ENCODE data around the gene TDP1.
"Not testable (repeated sequence)": the region's sequence is repeated elsewhere in the genome, so short reads cannot be mapped to it uniquely, and the experiment has no call there.

Gene TDP1

DNA sequence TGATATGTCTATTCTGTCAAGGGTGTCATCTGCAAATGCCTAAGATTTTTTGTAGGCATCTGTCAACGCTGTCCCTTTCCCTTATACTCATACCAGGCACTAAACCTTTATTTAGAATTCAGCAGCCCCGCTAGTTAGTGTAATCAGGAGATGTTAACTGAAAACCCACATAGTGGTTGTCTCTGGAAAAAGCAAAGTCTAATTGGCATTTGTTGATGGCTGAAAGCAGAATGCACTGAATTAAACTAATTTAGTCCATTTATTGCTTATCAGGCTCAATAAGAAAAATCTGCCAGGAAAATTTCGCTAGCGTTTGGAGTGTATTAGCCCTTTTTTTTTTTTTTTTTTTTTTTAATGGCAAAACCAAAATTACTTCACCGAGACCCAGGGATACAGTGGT, 34.5 kb downstream of the TDP1 start:
- no peak for DNase-seq (ENCODE audit: low read depth)

DNA sequence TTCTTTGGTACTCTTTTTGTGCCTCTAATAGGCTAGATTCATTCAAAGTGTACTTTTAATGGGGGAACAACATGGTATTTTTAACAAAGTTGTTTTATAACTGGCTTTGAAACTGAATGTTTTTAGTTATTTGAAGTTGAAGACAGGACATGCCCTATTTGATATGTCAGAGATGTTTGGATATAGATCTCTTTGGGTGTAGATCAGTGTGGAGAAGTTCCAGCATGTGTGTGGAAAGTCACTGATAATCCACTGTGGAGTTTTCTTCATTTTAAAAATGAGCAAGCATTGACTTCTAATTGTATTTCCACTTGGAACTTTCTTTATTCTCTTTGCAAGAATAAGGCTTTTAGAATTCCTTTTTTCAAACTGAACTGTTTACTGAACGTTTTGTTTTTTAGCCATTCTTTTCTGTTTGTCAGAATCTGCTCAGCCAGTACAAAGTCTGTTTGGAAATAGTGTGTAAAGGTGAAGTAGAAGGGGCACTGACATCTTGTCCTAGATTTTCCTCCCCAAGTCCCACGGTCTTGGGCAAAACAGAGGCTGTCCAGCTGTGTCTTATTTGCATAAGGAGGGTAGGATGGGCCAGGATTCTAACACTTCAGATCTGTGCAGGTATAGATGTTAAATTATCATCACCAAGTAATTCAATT, 35.0 kb downstream of the TDP1 start:
- DNase-seq (ENCODE audit: low read depth): no peak

DNA sequence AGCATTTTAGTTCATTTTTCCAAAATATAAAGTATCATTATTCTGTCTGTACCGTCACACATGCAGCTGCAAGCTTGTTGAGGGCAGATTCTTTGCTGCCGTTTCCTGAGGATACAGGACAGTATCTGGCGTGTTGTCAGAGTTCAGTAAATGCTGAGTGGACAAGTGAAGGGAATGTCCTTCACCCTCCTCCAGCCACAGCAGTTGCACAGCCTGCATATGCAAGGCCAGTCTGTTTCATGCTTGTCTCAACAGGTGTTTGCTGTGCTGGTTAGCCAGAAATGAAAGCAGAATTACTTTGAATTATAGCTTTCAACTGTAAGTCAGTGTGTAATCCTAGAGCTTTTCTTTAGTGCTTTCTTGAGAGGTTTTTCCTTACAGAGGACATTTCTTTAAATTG, 36.5 kb downstream of the TDP1 start:
- DNase-seq (ENCODE audit: low read depth): no peak

DNA sequence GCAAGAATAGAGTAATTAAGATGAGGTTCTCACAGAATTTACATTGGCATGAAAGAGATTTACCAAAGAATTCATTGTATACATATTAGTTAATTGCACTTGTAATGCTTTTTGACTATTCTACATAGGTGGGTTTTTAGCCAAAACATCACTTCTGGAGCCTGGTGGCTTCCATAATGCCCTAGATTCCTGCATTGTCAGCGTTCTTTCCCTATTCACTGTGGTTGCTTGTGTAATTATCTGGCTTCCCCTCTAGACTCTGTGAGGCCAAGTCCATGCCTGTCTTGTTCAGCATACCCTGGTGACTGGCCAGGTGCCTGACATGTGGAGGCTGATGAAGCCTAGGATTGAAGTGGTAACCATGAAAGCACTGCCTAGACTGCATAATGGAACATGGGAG, 41.2 kb downstream of the TDP1 start:
- DNase-seq (ENCODE audit: low read depth): no peak

DNA sequence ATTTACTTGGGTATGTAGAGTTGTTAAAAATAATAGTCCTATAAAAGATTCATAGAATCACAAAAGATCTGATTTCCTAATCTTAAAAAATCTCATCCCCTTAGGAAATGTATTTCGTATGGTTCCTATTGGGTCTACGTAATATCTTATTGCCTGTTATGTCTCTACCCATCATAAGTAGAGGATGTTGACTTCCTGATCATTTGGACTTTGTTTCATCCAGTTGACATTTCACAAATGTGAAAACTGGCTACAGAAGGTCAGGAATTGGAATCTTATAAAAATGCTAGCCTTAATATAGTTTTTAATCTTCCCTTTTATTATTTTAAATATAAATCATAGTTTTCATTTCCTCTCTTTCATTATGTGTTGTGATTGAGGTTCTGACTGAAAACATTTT, 45.2 kb downstream of the TDP1 start:
- no peak for DNase-seq (ENCODE audit: low read depth)

DNA sequence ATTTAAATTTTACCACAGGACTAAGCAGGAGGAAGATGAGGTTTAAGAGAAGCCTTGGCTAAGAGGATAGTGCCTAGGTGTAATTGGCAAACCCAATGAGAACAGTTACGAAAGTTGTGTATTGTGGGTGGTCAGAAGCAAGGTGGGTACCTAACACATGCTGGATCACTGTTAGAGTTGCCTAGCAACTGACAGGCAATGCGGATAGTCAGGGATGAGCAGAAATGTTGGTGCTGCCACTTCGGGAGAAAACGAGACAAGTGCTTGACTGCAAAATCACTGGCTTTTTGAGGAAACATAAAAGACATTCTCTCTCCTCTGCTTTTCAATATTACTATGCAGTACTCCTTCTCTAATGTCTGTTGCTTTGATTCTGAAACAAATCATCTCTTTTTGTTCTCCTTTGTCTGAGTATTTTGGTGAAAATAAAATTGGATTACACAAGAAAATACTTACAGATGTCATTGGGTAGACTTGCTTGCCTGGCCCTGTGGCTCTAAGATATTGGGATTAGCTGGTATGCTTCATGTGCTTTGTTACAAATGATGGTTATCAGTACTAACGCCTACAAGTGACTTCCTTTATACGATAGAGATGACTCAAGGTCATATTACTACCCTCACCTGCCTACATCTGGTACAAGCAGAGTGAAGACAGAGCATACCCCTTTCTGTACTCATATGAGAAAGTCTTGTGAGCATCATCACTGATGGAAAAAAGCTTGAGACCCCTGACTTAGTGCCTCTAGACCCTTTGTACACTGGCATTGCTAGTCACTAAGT, 48.0 kb downstream of the TDP1 start:
- DNase-seq (ENCODE audit: low read depth): no peak

DNA sequence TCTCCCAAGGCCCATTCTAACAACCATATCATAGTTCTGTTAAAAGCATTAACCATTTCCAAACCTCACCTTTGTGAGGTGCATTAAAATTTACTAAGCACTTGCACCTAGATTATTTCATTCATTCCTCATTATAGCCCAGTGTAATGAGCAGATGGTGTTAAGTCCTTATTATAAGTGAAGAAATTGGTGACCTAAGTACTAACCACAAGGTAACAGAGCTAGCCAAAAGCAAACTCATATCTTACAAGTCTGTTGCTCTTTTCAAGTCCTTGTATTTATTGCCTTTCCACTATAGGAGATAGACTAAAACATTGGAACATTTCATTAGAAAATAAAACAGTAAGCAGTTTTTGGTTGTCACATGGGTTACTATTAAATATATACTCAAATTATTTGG, 49.7 kb downstream of the TDP1 start:
- no peak for DNase-seq (ENCODE audit: low read depth)

DNA sequence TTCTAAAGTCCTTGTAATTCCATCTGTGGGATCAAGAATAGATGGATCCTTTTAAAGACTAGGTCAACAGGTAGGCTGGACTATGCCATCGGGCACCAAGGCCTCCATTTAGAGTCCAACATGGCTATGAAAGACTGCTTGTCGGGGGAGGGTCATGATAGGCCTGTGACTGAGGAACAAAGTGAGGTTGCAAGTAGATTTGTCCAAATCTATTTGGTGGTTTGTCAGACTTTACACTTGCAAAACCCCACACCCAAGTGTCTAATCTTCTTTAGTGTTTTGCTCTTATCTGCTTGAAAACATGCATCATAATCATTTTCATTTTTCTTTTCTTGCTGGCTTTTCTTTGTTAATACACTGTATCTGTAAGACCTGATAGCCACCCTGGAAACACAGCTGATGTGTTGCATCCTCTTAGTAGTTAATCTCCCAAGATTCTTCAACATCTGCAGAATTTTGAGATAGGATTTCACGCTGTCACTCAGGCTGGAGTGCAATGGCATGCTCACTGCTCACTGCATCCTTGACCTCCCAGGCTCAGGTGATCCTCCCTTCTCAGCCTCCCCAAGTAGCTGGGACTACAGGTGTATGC, 50.3 kb downstream of the TDP1 start:
- no peak for DNase-seq (ENCODE audit: low read depth)

DNA sequence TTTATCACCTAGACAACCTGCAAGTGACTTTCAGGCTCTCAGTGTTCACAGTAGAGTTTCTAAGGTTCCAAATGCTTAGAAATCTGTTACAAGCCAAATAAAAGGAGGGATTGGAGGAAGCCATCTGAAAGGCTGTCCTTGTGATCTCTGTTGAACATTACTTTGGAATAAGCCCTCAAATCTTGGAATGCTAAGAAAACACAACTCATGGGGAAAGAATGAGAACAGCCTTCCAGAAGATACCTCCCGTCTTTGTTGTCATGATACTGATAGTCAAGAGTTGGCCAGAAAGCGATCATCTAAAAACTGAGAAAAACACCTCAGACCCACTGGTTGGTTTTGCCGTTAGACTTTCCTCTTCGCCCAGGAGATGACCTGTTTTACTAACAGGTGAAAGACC, 61.6 kb downstream of the TDP1 start:
- DNase-seq (ENCODE audit: low read depth): no peak

DNA sequence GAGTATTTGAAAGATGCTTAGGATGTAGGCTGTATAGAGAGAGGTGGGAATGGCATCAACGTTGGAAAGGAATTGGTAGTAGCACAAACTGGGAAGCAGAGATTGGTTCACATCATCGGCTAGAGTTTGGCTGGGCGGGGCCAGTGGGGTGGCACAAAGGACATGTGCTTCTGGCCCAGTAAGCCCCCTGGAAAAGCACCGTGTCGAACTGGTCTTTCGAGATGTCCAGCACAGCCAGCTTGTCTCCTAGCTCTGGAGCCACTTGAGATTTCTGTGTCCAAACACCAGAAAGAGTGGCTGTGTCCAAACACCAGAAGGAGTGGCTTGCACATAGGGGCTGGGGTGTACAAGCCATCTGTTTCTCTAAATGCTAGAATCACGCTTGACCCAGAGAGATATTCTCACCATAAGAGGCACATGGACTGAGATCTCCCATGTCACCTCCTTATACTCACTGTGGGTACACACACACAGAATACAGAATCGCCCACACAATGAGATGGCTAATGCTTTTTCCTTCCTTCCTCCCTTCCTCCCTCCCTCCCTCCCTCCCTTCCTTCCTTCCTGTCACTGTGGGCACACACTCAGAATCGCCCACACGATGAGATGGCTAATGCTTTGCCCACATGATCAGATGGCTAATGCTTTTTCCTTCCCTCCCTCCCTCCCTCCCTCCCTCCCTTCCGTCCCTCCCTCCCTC, 64.2 kb downstream of the TDP1 start:
- DNase-seq (ENCODE audit: low read depth): no peak

DNA sequence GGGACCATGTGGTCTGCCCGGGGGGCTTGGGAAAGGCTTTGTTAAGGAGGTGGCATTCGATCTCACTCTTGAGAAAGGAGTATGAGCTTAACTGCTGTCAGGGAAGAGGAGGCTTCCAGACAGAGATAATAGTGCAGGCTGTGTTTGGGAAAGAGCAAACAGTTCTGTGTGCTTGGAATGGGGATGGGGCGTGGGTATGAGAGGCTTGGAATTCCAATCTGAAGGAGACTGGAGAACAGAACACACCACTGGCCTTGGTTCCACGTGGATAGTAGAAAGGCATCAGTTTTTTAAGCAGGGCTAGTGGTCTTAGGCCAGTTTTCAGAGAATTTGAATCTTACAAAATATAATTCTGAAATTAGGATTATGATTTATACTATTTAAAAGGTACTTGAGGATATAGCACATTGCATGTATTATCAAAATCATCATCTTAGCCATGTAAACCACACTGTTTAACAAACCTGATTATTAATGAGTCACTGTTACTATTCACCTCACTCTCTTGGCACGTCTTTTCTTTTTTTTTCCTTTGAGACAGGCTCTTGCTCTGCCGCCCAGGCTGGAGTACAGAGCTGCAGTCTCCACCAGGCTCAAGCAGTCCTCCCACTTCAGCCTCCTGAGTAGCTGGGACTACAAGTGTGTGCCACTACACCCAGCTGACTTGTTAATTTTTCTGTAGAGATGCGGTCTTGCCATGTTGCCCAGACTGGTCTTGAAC, 67.6 kb downstream of the TDP1 start:
- no peak for DNase-seq (ENCODE audit: low read depth)

DNA sequence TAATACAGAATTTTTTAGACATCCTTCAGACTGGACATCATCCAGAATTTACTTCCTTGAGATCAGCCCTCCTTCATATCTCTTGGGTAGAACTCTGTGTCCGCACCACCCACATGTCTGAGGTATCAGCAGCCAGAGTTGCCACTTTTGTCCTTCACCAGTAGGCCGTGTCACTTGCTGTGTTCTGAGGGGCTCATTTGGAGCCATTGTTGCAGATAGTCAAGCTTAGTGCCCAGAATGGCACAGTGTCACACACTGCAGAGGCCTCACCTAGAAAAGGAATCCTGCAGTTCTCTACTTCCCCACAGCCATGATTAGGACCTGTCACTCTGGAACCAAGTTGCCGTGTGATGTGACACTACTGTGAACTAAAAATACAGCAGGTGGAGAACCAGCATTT, 69.2 kb downstream of the TDP1 start:
- no peak for DNase-seq (ENCODE audit: low read depth)

DNA sequence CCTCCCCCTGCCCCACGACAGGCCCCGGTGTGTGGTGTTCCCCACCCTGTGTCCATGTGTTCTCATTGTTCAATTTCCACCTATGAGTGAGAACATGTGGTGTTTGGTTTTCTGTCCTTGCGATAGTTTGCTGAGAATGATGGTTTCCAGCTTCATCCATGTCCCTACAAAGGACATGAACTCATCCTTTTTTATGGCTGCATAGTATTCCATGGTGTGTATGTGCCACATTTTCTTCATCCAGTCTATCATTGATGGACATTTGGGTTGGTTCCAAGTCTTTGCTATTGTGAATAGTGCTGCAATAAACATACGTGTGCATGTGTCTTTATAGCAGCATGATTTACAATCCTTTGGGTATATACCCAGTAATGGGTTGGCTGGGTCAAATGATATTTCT, 70.9 kb downstream of the TDP1 start:
- not testable (repeated sequence) for DNase-seq (ENCODE audit: low read depth)

DNA sequence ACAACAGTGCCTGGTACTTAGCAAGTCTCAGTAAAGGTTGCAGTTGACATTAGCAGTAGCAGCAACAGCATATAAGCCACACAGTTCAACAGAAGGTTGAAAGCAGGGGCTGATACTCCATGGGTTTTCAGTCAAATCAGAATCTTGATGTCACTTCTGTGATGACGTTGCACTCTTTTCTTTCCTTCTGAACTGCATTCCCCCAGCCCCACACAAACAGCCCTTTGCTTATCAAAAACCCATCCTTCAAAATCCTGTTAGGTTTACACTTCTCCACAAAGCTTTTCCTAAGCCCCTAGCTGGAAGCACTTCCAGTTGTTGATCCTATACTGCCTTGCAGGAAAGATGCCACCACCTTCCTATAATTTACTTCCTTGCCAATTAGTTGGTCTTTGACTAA, 72.1 kb downstream of the TDP1 start:
- no peak for DNase-seq (ENCODE audit: low read depth)

DNA sequence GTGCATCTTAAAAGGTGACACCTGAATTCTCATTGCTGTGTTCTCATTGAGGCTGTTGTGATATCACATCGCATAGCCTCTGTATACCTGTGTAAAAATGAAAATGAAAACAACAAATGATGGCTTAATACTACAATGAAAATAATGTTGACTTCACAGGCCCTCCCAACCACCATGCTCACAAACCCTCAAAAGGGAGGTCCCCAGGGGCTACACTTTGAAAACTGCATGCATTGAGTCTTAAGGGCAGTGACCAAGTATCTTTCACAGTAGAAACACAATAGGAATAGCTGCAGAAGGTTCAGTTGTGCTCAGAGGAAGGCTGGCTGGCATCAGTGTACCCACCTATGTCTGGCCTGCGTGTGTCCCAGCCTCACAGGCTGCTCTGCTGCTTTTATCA, 78.4 kb downstream of the TDP1 start:
- no peak for DNase-seq (ENCODE audit: low read depth)

DNA sequence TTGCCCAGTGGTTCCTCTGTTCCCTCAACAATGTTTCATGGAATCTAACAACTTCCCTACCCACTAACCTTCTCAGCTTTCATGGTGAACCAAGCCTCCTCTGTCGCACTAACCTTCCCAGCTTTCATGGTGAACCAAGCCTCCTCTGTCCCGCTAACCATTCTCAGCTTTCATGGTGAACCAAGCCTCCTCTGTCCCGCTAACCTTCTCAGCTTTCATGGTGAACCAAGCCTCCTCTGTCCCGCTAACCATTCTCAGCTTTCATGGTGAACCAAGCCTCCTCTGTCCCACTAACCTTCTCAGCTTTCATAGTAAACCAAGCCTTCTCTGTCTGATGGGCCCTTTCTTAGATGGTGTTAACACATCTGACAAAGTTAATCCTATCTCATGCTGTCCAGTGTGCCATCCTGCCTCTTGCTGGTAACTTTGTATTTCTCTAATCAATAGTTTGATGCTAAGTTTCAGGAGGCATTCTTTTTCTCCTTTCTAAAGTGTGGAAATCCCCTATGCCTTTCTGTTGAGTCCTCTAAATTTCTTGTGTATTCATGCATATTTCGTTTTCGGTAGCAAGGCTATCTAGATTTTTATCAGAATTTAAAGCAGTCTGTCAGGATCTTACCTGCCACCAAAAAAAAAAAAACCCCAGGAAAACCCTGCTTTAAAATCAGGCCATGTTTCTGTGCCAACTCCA, 79.3 kb downstream of the TDP1 start:
- DNase-seq (ENCODE audit: low read depth): no peak

DNA sequence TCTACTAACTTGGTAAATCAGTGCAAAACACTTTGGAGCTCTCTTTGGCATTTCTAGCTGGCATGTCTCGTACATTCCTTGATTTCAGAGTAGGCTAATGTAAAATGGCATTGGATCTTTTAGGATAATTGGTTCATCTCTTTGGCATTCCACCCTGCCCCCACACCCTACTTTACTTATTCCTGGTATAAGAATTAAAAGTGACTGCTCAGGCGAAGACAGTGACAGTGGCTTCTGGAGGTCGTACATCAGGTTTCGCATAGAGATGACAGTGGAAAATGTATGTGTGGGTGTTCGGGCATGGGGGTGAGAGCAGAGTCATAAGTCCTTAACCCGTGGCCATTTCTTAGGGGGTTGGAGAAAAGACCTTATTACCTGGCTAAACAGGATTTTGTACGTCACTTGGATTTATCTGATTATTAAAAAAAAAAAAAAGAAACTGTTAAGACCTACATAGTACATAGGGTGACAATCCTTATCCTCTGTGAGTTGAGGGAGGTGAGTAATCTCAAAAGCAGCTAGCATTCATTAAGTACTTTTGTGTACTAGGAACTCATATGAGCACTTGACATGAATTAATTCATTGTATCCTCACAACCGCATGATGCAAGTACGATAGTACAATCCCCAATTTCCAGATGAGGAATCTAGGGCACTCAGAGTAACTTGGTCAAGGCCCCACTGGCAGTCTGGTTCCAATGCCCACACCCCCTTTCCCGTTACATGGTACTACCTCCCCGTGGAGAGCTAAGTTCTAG, 83.7 kb downstream of the TDP1 start:
- DNase-seq (ENCODE audit: low read depth): no peak

DNA sequence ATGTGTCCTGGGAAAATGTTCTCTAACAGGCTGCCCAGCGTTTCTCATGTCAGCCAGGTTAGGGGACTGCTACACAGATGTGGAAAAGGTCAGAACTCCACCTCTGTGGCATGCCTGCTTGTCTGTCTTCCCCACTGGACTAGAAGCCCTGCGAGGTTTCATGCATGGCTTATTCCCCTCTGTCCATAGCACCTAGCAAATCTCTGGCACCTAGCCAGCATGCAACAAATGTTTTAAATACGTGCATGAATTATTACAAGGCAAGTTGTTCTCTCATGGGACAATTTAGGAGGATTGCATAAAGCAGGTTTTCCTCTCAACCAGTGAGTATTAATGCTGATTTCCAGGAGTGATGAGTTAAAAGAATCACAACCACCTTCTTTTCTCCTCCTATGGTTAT, 84.7 kb downstream of the TDP1 start:
- DNase-seq (ENCODE audit: low read depth): no peak

DNA sequence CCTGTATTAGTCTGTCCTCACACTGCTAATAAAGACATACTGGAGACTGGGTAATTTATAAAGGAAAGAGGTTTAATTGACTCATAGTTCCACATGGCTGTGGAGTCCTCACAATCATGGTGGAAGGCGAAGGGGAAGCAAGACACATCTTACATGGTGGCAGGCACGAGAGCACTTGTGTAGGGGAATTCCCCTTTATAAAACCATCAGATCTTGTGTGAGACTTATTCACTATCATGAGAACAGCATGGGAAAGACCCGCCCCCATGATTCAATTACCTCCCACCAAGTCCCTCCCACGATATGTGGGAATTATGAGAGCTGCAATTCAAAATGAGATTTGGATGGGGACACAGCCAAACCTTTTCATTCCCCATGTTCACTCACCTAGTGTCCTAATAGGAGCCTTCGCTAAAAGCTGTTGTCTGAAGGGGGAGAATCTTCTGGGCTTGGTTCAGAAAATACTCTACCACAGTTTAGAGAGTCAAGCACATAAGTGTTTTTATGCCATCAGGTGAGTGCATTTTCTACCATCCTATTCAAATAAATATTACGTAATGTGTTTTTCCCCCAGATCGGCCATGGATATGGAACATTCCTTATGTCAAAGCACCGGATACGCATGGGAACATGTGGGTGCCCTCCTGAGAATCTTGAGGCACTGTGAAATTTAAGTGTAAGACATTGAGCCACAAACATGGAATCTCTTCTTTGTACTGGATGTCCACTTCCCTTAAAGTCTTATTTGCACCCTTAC, 86.9 kb downstream of the TDP1 start:
- no peak for DNase-seq (ENCODE audit: low read depth)

DNA sequence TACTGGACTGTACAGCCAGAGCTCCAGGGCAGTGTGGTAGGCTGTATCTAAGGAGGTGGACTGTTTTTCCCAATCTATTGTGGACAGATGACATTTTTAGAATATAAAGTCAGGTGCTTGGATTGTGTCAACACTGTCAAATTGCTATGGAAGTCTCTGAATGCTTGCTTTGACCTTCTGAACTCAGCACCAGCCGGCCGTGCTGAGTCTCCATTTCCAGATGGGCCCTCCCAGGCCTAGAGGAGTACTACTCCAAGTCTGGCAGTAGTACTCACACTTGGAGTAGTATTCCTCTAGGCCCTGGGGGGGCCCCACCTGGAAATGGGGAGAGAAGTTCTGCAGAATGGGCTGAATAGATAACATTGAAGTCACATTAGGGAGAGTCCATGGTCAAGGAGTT, 89.9 kb downstream of the TDP1 start:
- DNase-seq (ENCODE audit: low read depth): no peak

Measured in CMK (cell line).